VCaP (cell line): ENCODE data around the gene CDC14A.

Source experiments
- H3K27ac ChIP-seq: fragments of 450-650 bp; 2 replicates; pipeline ENCODE4 v1.5.1; 2017
- CTCF ChIP-seq: fragments of 450-650 bp; conservative IDR thresholded peaks from 2 replicates; pipeline ENCODE4 v1.5.1; 2017; ENCODE audit warnings: mild to moderate bottlenecking, moderate library complexity

The CDC14A gene

GRCh38 chr1:100419072-100419471 is 66.8 kb downstream of the CDC14A start:
- H3K27ac ChIP-seq, result peak overlapping the region; percentile 36
- no peak for TF ChIP-seq CTCF

GRCh38 chr1:100422065-100422464 is 69.8 kb downstream of the CDC14A start:
- no peak for TF ChIP-seq CTCF
- H3K27ac ChIP-seq, result no peak overlapping the region

GRCh38 chr1:100423832-100424337 is 71.6 kb downstream of the CDC14A start:
- no peak for TF ChIP-seq CTCF
- H3K27ac ChIP-seq, result no peak overlapping the region

GRCh38 chr1:100428160-100428559 is 75.9 kb downstream of the CDC14A start:
- no peak overlapping the region for H3K27ac ChIP-seq
- no peak for TF ChIP-seq CTCF

GRCh38 chr1:100430325-100430756 is 78.0 kb downstream of the CDC14A start:
- no peak for TF ChIP-seq CTCF
- H3K27ac ChIP-seq, result peak overlapping the region; percentile 70

GRCh38 chr1:100431954-100432353 is 79.6 kb downstream of the CDC14A start:
- no peak for TF ChIP-seq CTCF
- H3K27ac ChIP-seq, result no peak overlapping the region

- no peak for TF ChIP-seq CTCF
- H3K27ac ChIP-seq, result no peak overlapping the region
Measured at GRCh38 chr1:100433563-100433962, 81.3 kb downstream of the CDC14A start.
